IPS-11a (cell line): ENCODE results near the gene CCNB3.

Experiments used
- H3K4me3 ChIP-seq: one replicate; pipeline ENCODE4 v1.5.1; 2013; ENCODE audit warnings: low read depth, low read length, control low read depth

The CCNB3 gene

DNA sequence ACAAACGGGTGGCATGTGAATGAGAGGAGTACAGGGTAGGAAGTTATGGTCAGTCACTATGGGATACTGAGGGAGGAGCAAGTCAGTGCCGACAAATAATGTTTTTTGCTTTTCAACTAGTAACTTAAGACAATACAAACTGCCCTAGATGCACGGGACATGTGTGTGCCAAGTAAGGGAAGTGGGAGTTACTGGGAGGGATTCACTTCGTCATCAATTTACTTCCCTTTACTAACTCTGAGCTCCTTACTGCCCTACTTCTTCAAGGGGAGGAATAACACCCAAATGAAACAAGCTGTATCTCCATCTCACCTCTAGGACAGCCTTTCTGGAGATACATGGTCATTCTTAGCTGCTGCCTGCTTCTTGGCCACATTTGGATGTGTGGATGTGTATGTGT lies 168.4 kb downstream of the CCNB3 start:
- H3K4me3 ChIP-seq = no peak overlapping the region

DNA sequence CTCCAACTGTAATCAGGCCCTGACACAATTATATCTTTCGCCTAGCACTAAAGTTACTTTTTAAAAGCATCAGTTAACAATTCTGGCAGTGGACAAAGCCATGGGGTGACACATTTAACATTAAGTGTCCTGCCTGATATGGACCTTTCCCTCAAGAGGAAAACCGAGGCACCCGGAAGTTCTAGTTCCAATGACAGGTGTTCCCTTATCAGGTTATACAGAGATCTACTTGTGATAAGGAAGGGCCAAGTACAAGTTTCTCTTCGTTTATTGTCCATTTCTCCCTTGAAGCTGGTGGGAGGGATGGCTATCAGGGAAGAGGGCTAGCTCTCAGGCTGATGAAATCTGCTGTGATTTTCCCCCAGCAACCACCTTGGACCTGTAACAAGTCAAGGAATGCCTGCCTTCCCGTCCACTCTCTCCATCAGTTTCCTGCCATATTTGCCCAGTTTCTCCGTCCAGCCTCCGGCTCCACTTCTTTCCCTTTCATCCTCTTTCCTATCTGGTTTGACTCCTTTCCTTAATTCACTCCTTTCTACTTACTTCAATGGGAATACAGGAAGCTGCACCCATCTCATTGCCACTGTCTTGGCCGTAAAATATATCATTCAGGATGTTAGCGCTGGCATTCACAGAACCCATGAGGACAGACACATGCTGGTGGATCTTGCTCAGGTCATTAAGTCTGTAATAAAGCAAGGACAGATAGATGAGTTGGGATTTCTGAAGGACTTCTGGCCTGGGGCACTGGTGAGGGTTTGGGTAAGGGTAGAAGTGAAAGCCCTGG lies 171.1 kb downstream of the CCNB3 start:
- no peak overlapping the region for H3K4me3 ChIP-seq

- H3K4me3 ChIP-seq = no peak overlapping the region
Measured at GRCh38 chrX:50381729-50382415, 177.3 kb downstream of the CCNB3 start.

GRCh38 chrX:50386520-50386919 lies 182.0 kb downstream of the CCNB3 start:
- H3K4me3 ChIP-seq = no peak overlapping the region

GRCh38 chrX:50393902-50394301 lies 189.3 kb downstream of the CCNB3 start:
- H3K4me3 ChIP-seq = no peak overlapping the region
